GM12878 (cell line): ENCODE data around the gene CDKN2AIPNL. TPM values are rescaled to one million over a fixed set of nuclear protein-coding genes. Genes with fewer than 3 reads are reported as not detected.

Experiments used
- ATAC-seq: fragments of 200-7000 bp; cut with Tn5 transposase; 3 replicates; pipeline ENCODE4 v1.9.1; 2020; ENCODE audit warnings: mild to moderate bottlenecking, moderate library complexity
- BruUV-seq: library from RNA; stranded (reverse); fragments of 400-500 nt; replicated peaks from 2 replicates; lab custom pipeline; 2021; lab: Mats Ljungman, UMichigan
- CTCF ChIA-PET: fragments of 300-600 bp; sonication (Branson Sonifier 250); formaldehyde crosslinking; extraction: SDS; loops from one replicate; lab custom pipeline; 2021; ENCODE audit warnings: inconsistent platforms; lab: Yijun Ruan, JAX
- POLR2A ChIA-PET: fragments of 350-600 bp; formaldehyde crosslinking; extraction: SDS; loops from one replicate; lab custom pipeline; 2021; ENCODE audit warnings: inconsistent platforms; lab: Charles Lee
- RAD21 ChIA-PET: fragments of 300-600 bp; sonication (Branson Sonifier 250); formaldehyde crosslinking; loops from one replicate; lab custom pipeline; 2023; ENCODE audit warnings: antibody characterized with exemption; ENCODE audit not compliant: unreplicated experiment; lab: Charles Lee
- SMC1A ChIA-PET: fragments of 300-600 bp; sonication (Branson Sonifier 250); formaldehyde crosslinking; loops from one replicate; lab custom pipeline; 2023; ENCODE audit not compliant: unreplicated experiment, uncharacterized antibody; lab: Charles Lee
- DNase-seq: peaks from one replicate; pipeline ENCODE4 v3.0.0-alpha.2; 2011; ENCODE audit warnings: low read depth, low spot score
- FAIRE-seq: peaks from 3 replicates; lab custom pipeline; 2011; peaks lifted over from hg19 to GRCh38; lab: Jason Lieb, UNC
- H2AFZ ChIP-seq: 2 replicates; pipeline ENCODE4 v1.6.0; 2011; ENCODE audit warnings: low read depth, low read length, control low read depth; ENCODE audit not compliant: control insufficient read depth
- H3K27ac ChIP-seq: 2 replicates; pipeline ENCODE4 v1.5.1; 2011; ENCODE audit warnings: control low read depth; ENCODE audit not compliant: control insufficient read depth, insufficient read depth
- H3K27me3 ChIP-seq, 2 experiments: replicated peaks in 1 of 2; 2 replicates each; pipeline versions ENCODE4 v1.6.0 to v1.6.1; 2011; ENCODE audit warnings: low read length in 1 of 2; ENCODE audit not compliant: control insufficient read depth in 2 of 2, insufficient read depth in 2 of 2
- H3K36me3 ChIP-seq, 2 experiments: 2 replicates each; pipeline ENCODE4 v1.5.1; 2011; ENCODE audit warnings: low read length in 1 of 2; ENCODE audit not compliant: control insufficient read depth in 2 of 2, insufficient read depth in 2 of 2
- H3K4me1 ChIP-seq: 2 replicates; pipeline ENCODE4 v1.6.1; 2011; ENCODE audit warnings: mild to moderate bottlenecking, low read length, moderate library complexity, mixed read lengths; ENCODE audit not compliant: control insufficient read depth, insufficient read depth
- H3K4me2 ChIP-seq: 2 replicates; pipeline ENCODE4 v1.6.0; 2011; ENCODE audit warnings: control low read depth; ENCODE audit not compliant: control insufficient read depth, insufficient read depth
- H3K4me3 ChIP-seq: fragments of 200-600 bp; sonication (generic); 2 replicates; pipeline ENCODE4 v1.5.1; 2016
- H3K79me2 ChIP-seq: 2 replicates; pipeline ENCODE4 v1.6.0; 2011; ENCODE audit warnings: low read length; ENCODE audit not compliant: control insufficient read depth, insufficient read depth
- H3K9ac ChIP-seq: 2 replicates; pipeline ENCODE4 v1.8.0; 2011; ENCODE audit warnings: low read length, control low read depth, mixed read lengths; ENCODE audit not compliant: control insufficient read depth, insufficient read depth
- H3K9me3 ChIP-seq: replicated peaks from 3 replicates; pipeline ENCODE4 v1.5.1; 2011; ENCODE audit warnings: mild to moderate bottlenecking, low read length; ENCODE audit not compliant: control insufficient read depth, insufficient read depth
- H4K20me1 ChIP-seq: 2 replicates; pipeline ENCODE4 v1.6.0; 2011; ENCODE audit not compliant: control insufficient read depth, insufficient read depth
- BCL3 ChIP-seq: IDR thresholded peaks from 2 replicates; pipeline ENCODE4 v1.6.1; 2011; ENCODE audit warnings: borderline replicate concordance, low read depth, mild to moderate bottlenecking, moderate library complexity, low read length; ENCODE audit not compliant: insufficient read depth, poor library complexity, severe bottlenecking
- TAF1 ChIP-seq: IDR thresholded peaks from 2 replicates; pipeline ENCODE4 v1.6.1; 2011; ENCODE audit warnings: mild to moderate bottlenecking, low read depth, low read length, borderline replicate concordance
- WGBS: methylation state at CpG from one replicate; pipeline ENCODE4 v1.1.6; 2016; ENCODE audit warnings: low lambda C conversion rate; ENCODE audit not compliant: insufficient replicate concordance, insufficient coverage; ENCODE audit errors: missing lambda C conversion rate; 5-methylcytosine and 5-hydroxymethylcytosine counted together
- in situ Hi-C: fragments of 300-500 bp; cut with MboI; formaldehyde crosslinking; loops from 9 replicates; pipeline ENCODE4 v1.14.3; 2018; ENCODE audit warnings: mixed read lengths
- intact Hi-C: fragments of 100-400 bp; cut with micrococcal nuclease; formaldehyde crosslinking; loops from one replicate; pipeline ENCODE4 v1.14.2; 2022; ENCODE audit not compliant: unreplicated experiment
- polyA plus RNA-seq, 11 experiments: library from polyadenylated mRNA; depleted of rRNA in 4 of 11; unstranded in 6 of 11; stranded (reverse) in 5 of 11; fragments of >200 nt; fragmentation: Nextera tagmentation in 4 of 11; fragmentation: Illumina TruSeq in 1 of 11; extraction: Ambion mirVana in 4 of 11; extraction: Trizol in 1 of 11; gene quantifications; 1 replicate in 1 of 11; 2 replicates in 10 of 11; pipeline versions ENCODE4 v1.2.1 to v1.2.3, GENCODE V29; 2011 to 2016; ENCODE audit warnings: inconsistent platforms in 2 of 11, missing spikeins in 2 of 11, low read depth in 1 of 11
- total RNA-seq, 4 experiments: library from RNA; depleted of rRNA in 3 of 4; stranded (reverse); fragments of >200 nt in 3 of 4; fragmentation: Illumina TruSeq in 1 of 4; extraction: Trizol in 1 of 4; gene quantifications; 2 replicates each; pipeline versions ENCODE4 v1.2.1 to v1.2.3, GENCODE V29; 2013 to 2021

Gene CDKN2AIPNL
- total and polyA plus RNA-seq, 10 of the 15 experiments (the other 5 are each of a cell fraction or from before 2014, with no cell fraction given) = 23.5 to 72.0 (median 36.6) TPM

DNA sequence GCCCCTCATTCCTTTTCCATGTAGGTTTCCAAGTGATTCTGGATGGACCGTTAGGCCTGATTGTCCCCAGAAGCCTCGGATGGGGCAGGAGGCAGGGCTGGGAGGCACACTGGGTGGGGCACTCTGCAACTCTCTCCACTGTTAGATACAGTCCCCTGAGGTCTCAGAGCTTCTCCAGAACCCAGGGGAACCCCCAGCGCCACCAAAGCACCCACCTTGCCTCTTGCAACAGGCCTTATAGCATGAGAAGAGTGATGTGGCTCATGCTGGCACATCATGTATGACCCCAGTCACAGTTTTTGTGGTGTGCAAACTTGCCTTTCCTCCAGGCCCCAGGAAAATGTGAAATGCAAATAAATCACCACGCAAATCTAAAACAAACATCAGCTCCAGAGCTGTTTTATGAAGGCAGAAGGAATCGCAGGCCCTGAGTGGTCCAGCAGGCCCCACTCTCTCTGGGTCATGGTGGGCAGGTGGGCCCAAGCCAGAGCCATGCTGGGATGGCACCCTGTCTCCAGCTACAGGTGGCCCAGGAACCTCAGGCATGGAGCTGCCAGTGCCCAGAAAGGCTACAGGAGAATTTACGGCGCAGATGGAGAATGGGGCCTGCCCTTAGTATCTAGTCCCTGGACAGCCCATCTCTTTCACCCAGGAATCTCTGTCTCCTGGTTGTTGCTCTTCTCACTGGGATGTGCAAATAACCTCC lies 36.3 kb upstream of the CDKN2AIPNL start:
- Histone ChIP-seq H3K9ac (no peak overlapping the region), H3K4me2 (no peak overlapping the region), H3K27me3 (no peaks in the 10 kb centered on the region), H3K36me3 (no peaks in the 10 kb centered on the region), H3K79me2 (no peaks in the 10 kb centered on the region)
- BruUV-seq = no TSS peak
- intact Hi-C loops = no loop called here
- TF ChIP-seq TAF1 (no peak), BCL3 (peak; percentile 75)
- TF ChIP-seq, all 136 proteins: peak for 1
- 51% methylated on average over 7 of the region's 7 CpGs for WGBS
- Histone ChIP-seq H3K4me1 (peaks cover 4% of the 10 kb centered on the region; the same call in 1 of the 2 replicates), H3K27ac (no peak overlapping the region), H3K4me3 (no peak overlapping the region), H4K20me1 (no peaks in the 10 kb centered on the region), H2AFZ (no peak overlapping the region), H3K9me3 (no peaks in the 10 kb centered on the region)
- ChIA-PET RAD21 (interaction anchor here (1.4 to 3.2 kb wide), 5 partner anchors 11 to 99 kb away, joined by 4 to 16 read pairs (median 11); partner anchors contain the start of gene JADE2), CTCF (interaction anchor here (0.9 to 2.5 kb wide), 10 partner anchors 11 to 136 kb away, joined by 3 to 7 read pairs (median 5); partner anchors contain the start of gene CDKN2AIPNL), POLR2A (interaction anchor here (1.1 to 1.6 kb wide), 3 partner anchors 17 to 36 kb away, joined by 3 to 9 read pairs (median 7); partner anchors contain the start of gene CDKN2AIPNL), SMC1A (interaction anchor here (1.1 to 4.5 kb wide), 5 partner anchors 12 to 58 kb away, joined by 3 to 20 read pairs (median 5); no protein-coding TSS in a partner anchor)
- FAIRE-seq (no peak), ATAC-seq (peak; percentile 30), DNase-seq (no peak)
- in situ Hi-C loops = no loop called here
